Breast epithelium (tissue), 3 donors: ENCODE measurements around the gene GIGYF2.

Experiments
- POLR2AphosphoS5 ChIP-seq, 3 donors: sonication (generic); formaldehyde crosslinking; IDR thresholded peaks; one replicate each; pipeline ENCODE4 v1.6.1; 2017; ENCODE audit warnings: antibody characterized with exemption in 3 of 3
- TF ChIP-seq, protein P1 (sequence below), 3 donors: fragments of 450-650 bp; IDR thresholded peaks; one replicate each; pipeline ENCODE4 v1.5.1; 2016 to 2017; ENCODE audit warnings: antibody characterized with exemption in 3 of 3, mild to moderate bottlenecking in 3 of 3, moderate library complexity in 3 of 3

DNA sequence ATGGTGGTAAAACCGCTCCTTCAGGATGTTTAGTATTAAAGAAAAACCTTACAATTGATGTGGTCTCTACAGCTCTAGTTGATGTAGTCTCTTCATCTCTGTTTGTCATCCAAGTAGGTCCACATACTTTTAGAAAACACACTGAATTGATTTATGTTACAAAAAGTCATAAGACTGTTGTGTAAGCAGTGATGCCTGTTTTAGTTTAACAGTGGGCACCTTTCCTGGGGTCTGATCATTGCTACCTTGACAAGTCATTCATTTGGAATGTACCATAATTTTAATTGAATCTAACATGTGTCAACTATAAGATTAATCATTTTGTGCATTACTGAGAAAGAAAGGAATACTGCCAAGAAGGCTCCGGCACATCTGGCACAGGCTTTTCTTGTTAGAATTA, 34.3 kb downstream of the GIGYF2 start:
- TF ChIP-seq, protein P1, sequence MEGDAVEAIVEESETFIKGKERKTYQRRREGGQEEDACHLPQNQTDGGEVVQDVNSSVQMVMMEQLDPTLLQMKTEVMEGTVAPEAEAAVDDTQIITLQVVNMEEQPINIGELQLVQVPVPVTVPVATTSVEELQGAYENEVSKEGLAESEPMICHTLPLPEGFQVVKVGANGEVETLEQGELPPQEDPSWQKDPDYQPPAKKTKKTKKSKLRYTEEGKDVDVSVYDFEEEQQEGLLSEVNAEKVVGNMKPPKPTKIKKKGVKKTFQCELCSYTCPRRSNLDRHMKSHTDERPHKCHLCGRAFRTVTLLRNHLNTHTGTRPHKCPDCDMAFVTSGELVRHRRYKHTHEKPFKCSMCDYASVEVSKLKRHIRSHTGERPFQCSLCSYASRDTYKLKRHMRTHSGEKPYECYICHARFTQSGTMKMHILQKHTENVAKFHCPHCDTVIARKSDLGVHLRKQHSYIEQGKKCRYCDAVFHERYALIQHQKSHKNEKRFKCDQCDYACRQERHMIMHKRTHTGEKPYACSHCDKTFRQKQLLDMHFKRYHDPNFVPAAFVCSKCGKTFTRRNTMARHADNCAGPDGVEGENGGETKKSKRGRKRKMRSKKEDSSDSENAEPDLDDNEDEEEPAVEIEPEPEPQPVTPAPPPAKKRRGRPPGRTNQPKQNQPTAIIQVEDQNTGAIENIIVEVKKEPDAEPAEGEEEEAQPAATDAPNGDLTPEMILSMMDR (IDR thresholded peaks at IDR 0.05): no peak
- no peak for TF ChIP-seq POLR2AphosphoS5 (IDR thresholded peaks at IDR 0.05)
